Endothelial cell (in vitro differentiated cells): ENCODE measurements around the gene MAN2B2. TPM values are rescaled to one million over a fixed set of nuclear protein-coding genes. Genes with fewer than 3 reads are reported as not detected.
"Not testable (repeated sequence)": the region's sequence is repeated elsewhere in the genome, so short reads cannot be mapped to it uniquely, and the experiment has no call there.

Experiments used
- DNase-seq: peaks from one replicate; pipeline ENCODE4 v3.0.0; 2021; ENCODE audit warnings: low spot score
- H3K27ac Mint-ChIP-seq: one replicate; pipeline ENCODE4 v1.8.0; 2021; ENCODE audit warnings: mixed read lengths, inconsistent platforms; ENCODE audit not compliant: unreplicated experiment
- H3K27me3 Mint-ChIP-seq: one replicate; pipeline ENCODE4 v1.8.0; 2021; ENCODE audit warnings: mild to moderate bottlenecking, moderate library complexity, mixed read lengths, inconsistent platforms; ENCODE audit not compliant: unreplicated experiment
- H3K36me3 Mint-ChIP-seq: one replicate; pipeline ENCODE4 v1.8.0; 2021; ENCODE audit warnings: mild to moderate bottlenecking, low read depth, mixed read lengths, inconsistent platforms; ENCODE audit not compliant: unreplicated experiment
- H3K4me1 Mint-ChIP-seq: one replicate; pipeline ENCODE4 v1.8.0; 2021; ENCODE audit warnings: mild to moderate bottlenecking, mixed read lengths, inconsistent platforms; ENCODE audit not compliant: unreplicated experiment
- H3K4me3 Mint-ChIP-seq: one replicate; pipeline ENCODE4 v1.8.0; 2021; ENCODE audit warnings: mild to moderate bottlenecking, mixed read lengths, inconsistent platforms; ENCODE audit not compliant: unreplicated experiment
- H3K9me3 Mint-ChIP-seq: one replicate; pipeline ENCODE4 v1.8.0; 2021; ENCODE audit warnings: mixed read lengths, inconsistent platforms; ENCODE audit not compliant: unreplicated experiment
- CTCF ChIP-seq: fragments of 200-600 bp; sonication (generic); IDR thresholded peaks from one replicate; pipeline ENCODE4 v1.5.0; 2021; ENCODE audit warnings: antibody characterized with exemption; ENCODE audit not compliant: unreplicated experiment
- total RNA-seq: library from RNA; stranded (reverse); fragmentation: NEBNext Ultra II Directional; extraction: Animal tissue kit (Norgen Biotek cat#: 25700); gene quantifications from one replicate; pipeline ENCODE4 v1.2.1, GENCODE V29; 2021; ENCODE audit not compliant: unreplicated experiment

The MAN2B2 gene
- total RNA-seq, 1 donor from 2014 or later, result 12.5 TPM

- no peak for DNase-seq
- H3K36me3 Mint-ChIP-seq, result no peaks in the 10 kb centered on the region
- TF ChIP-seq CTCF, result no peak
- H3K27me3 Mint-ChIP-seq, result peaks cover under 1% of the 10 kb centered on the region
- peaks cover 3% of the 10 kb centered on the region for H3K4me1 Mint-ChIP-seq
- no peaks in the 10 kb centered on the region for H3K9me3 Mint-ChIP-seq
- no peak overlapping the region for H3K4me3 Mint-ChIP-seq
- no peak overlapping the region for H3K27ac Mint-ChIP-seq
Measured at GRCh38 chr4:6625256-6625655, 50.3 kb downstream of the MAN2B2 start.

GRCh38 chr4:6626066-6626465 lies 51.1 kb downstream of the MAN2B2 start:
- no peak for TF ChIP-seq CTCF
- Mint-ChIP-seq H3K36me3 (no peaks in the 10 kb centered on the region), H3K27me3 (no peaks in the 10 kb centered on the region), H3K9me3 (no peaks in the 10 kb centered on the region), H3K27ac (no peak overlapping the region), H3K4me3 (no peak overlapping the region), H3K4me1 (peaks cover 3% of the 10 kb centered on the region)
- no peak for DNase-seq

GRCh38 chr4:6627832-6628231 lies 52.8 kb downstream of the MAN2B2 start:
- Mint-ChIP-seq H3K4me1 (peaks cover 3% of the 10 kb centered on the region), H3K36me3 (no peaks in the 10 kb centered on the region), H3K27ac (no peak overlapping the region), H3K4me3 (no peak overlapping the region), H3K27me3 (no peaks in the 10 kb centered on the region), H3K9me3 (no peaks in the 10 kb centered on the region)
- no peak for TF ChIP-seq CTCF
- DNase-seq, result no peak

- H3K36me3 Mint-ChIP-seq, DNase-seq, H3K27me3 Mint-ChIP-seq, H3K4me3 Mint-ChIP-seq, H3K9me3 Mint-ChIP-seq, H3K4me1 Mint-ChIP-seq, H3K27ac Mint-ChIP-seq: not testable (repeated sequence)
Measured at GRCh38 chr4:6628484-6628883, 53.5 kb downstream of the MAN2B2 start.

- peaks cover 3% of the 10 kb centered on the region for H3K4me1 Mint-ChIP-seq
- no peak for TF ChIP-seq CTCF
- no peaks in the 10 kb centered on the region for H3K27me3 Mint-ChIP-seq
- no peak overlapping the region for H3K27ac Mint-ChIP-seq
- DNase-seq, result no peak
- H3K4me3 Mint-ChIP-seq, result no peak overlapping the region
- no peaks in the 10 kb centered on the region for H3K9me3 Mint-ChIP-seq
- H3K36me3 Mint-ChIP-seq, result no peaks in the 10 kb centered on the region
Measured at GRCh38 chr4:6632125-6632524, 57.1 kb downstream of the MAN2B2 start.
